Pericardium fibroblast (primary cell): ENCODE measurements around the gene KCNK6. TPM values are rescaled to one million over a fixed set of nuclear protein-coding genes. Genes with fewer than 3 reads are reported as not detected.

Experiments
- total RNA-seq: library from RNA; depleted of rRNA; stranded (reverse); fragments of >200 nt; gene quantifications from 2 replicates; pipeline ENCODE4 v1.2.3, GENCODE V29; 2015

The KCNK6 gene
- total RNA-seq = 3.7 and 11.3 TPM in 2 replicates

DNA sequence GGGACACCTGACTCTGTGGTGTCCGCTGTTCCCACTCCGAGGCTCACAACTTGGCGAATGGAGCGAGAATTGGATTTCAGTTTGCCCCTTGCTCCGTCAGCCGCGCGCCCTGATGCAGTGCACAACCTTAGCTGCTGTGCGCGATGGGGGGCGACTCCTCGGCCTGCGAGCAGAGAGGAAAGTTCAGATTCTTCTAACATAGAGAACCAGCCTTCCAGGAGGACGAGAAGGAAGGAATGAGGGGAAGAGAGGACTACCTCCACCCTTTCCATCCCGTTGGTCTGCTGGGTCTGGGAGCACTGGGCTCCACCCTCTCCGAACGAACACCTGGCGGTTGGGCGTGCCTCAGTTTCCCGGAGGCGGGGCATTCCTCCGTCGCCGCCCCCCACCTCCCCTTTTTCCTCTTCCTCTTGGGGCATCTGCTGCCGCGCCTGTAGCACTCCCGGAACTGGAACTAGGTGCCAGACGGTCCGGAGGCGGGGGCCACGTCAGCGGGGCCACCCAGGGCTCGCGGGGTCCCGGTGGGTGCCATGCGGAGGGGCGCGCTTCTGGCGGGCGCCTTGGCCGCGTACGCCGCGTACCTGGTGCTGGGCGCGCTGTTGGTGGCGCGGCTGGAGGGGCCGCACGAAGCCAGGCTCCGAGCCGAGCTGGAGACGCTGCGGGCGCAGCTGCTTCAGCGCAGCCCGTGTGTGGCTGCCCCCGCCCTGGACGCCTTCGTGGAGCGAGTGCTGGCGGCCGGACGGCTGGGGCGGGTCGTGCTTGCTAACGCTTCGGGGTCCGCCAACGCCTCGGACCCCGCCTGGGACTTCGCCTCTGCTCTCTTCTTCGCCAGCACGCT lies at the start of gene KCNK6:
Gene KCNK6 (plus strand): TSS at position 425 of the 838 bp plus-strand sequence. CDS start 106 bp downstream, at position 531.

DNA sequence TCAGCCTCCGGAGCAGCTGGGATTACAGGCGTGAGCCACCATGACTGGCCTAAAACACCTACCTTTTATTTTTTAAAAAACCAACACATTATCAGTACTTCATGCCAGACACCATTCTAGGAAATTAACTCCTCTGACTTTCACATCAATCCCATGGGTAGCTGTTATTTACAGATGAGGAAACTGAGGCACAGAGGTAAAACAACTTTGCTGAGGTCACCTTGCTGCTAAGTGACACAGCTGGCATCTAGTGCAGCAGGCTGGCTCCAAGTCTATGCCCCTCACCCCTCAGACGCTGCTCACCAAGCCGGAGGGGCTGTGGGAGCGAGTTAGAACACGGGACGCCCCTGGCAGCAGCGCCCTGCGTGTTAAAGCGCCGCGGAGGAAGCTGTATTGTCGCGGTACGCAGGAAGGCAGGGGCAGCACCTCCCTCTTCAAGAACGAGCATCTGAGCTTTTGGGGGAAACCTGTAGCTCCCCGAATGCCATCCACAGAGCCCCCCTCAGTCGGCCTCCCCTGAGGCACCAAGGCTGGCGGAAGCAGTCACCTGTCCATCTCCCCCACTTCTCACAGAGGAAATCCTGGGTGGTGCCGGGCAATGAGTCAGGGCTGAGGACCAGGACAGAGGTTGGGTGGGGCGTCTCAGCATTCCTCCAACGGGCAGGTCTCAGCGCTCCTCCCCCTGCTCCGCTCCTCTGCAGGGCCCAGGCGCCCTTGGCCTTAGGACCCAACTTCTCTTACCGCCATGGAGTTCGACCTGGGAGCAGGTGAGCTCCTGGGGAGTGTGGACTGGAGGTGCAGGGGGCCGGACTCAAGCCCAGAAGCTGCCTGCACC lies 15.9 kb upstream of the KCNK6 start, which contains the start of gene C19orf33:
Gene C19orf33 (plus strand): TSS at position 735 of the 835 bp plus-strand sequence. CDS start 11 bp downstream, at position 746.

GRCh38 chr19:38315657-38316476 lies 3.8 kb upstream of the KCNK6 start, which contains the start of gene YIF1B:
TSS of gene YIF1B (minus strand) at chr19:38315947. CDS start at chr19:38315917, 30 bp downstream.

DNA sequence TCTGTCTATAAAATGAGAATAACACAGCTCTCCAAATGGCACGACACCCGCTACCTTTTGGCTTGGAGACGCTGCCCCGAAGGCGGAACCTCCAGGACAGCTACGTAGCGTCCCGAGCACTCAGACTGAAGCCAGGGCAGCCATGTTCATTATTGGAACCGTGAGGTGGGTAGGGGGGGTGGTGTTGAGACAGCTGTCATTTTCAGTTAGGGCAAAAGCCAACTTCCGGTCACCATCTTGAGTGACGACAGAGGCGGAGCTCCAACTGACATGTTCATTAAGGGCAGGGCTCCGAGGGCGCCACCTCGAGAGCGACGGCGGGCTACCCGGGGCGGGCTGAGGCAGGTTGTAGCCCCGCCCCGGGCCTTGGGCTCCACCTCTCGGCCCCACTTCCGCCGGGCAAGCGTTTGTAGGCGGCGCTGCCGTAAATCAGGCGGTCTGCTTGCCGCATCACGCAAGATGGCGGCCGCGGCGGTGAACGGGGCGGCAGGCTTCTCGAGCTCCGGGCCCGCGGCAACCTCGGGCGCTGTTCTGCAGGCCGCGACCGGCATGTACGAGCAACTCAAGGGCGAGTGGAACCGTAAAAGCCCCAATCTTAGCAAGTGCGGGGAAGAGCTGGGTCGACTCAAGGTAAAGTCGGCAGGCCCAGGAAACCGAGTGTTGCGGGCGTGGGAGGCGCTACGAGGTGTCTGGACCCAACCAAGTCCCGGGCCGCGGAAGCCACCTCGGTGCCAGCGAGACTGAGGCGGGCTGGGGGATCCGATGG lies 54.9 kb downstream of the KCNK6 start, which contains the start of gene PSMD8:
Gene PSMD8 (plus strand): TSS at position 240 of the 766 bp plus-strand sequence. CDS start 31 bp downstream, at position 271.

Other genes starting within 250 kb of the KCNK6 start
- gene DPF1, start 95.6 kb upstream of the KCNK6 start, total RNA-seq = 0.09 and 0.82 TPM in 2 replicates
- 0.34 and 36.8 TPM in 2 replicates for gene PPP1R14A, start 63.5 kb upstream of the KCNK6 start, total RNA-seq
- gene SPINT2, start 55.3 kb upstream of the KCNK6 start, total RNA-seq = 3.3 TPM in 1 of 2 replicates, not detected in the other
- gene C19orf33, start 15.6 kb upstream of the KCNK6 start, total RNA-seq = 1.5 and 1.6 TPM in 2 replicates
- 65.8 and 103 TPM in 2 replicates for gene YIF1B, start 3.9 kb upstream of the KCNK6 start, total RNA-seq
- gene CATSPERG, start 16.0 kb downstream of the KCNK6 start, total RNA-seq = 0.12 TPM in 1 of 2 replicates, not detected in the other
- gene PSMD8, start 54.7 kb downstream of the KCNK6 start, total RNA-seq = 218 and 268 TPM in 2 replicates
- 0.23 and 0.43 TPM in 2 replicates for gene GGN, start 68.2 kb downstream of the KCNK6 start, total RNA-seq
- 0.35 and 0.51 TPM in 2 replicates for gene SPRED3, start 68.9 kb downstream of the KCNK6 start, total RNA-seq
- gene FAM98C, start 83.2 kb downstream of the KCNK6 start, total RNA-seq = 18.3 and 23.6 TPM in 2 replicates
- 0.12 TPM in 1 of 2 replicates, not detected in the other for gene RASGRP4, start 106.4 kb downstream of the KCNK6 start, total RNA-seq
- gene RYR1, start 113.8 kb downstream of the KCNK6 start, total RNA-seq = under 0.01 and 2.0 TPM in 2 replicates